Left ventricle myocardium superior (tissue), 1 donor: ENCODE measurements around the gene GAST. TPM values are rescaled to one million over a fixed set of nuclear protein-coding genes. Genes with fewer than 3 reads are reported as not detected.
A peak's percentile ranks its signal among the peaks of the same experiment; 100 is the strongest.
"Not testable (repeated sequence)": the region's sequence is repeated elsewhere in the genome, so short reads cannot be mapped to it uniquely, and the experiment has no call there.

Source experiments
- ATAC-seq: fragments of 200-7000 bp; cut with Tn5 transposase; one replicate; pipeline ENCODE4 v1.9.1; 2020; ENCODE audit warnings: mild to moderate bottlenecking, moderate library complexity
- DNase-seq: peaks from one replicate; pipeline ENCODE4 v3.0.0-alpha.2; 2020
- intact Hi-C: fragments of 100-400 bp; cut with micrococcal nuclease; formaldehyde crosslinking; loops from one replicate; pipeline ENCODE4 v1.11.0; 2022
- total RNA-seq: library from RNA; stranded (reverse); fragmentation: NEBNext Ultra II Directional; extraction: Animal tissue kit (Norgen Biotek cat#: 25700); gene quantifications from one replicate; pipeline ENCODE4 v1.2.1, GENCODE V29; 2021
- donor health status: DM: no; HTN: yes; CAD: no; lungs with severe emphysema.

GAST gene
- total RNA-seq, 1 donor from 2014 or later: not detected

GRCh38 chr17:41700843-41701242, 11.3 kb upstream of the GAST start:
- DNase-seq, intact Hi-C loops, ATAC-seq: not testable (repeated sequence)

GRCh38 chr17:41702712-41703111, 9.4 kb upstream of the GAST start:
- intact Hi-C loops: no loop called here
- DNase-seq (no peak), ATAC-seq (no peak)

- DNase-seq: no peak
- intact Hi-C loops: no loop called here
- ATAC-seq: no peak
Measured at GRCh38 chr17:41705271-41705991, 6.7 kb upstream of the GAST start.

- ATAC-seq (no peak), DNase-seq (no peak)
- intact Hi-C loops: no loop called here
Measured at GRCh38 chr17:41707803-41708669, 4.1 kb upstream of the GAST start.

DNA sequence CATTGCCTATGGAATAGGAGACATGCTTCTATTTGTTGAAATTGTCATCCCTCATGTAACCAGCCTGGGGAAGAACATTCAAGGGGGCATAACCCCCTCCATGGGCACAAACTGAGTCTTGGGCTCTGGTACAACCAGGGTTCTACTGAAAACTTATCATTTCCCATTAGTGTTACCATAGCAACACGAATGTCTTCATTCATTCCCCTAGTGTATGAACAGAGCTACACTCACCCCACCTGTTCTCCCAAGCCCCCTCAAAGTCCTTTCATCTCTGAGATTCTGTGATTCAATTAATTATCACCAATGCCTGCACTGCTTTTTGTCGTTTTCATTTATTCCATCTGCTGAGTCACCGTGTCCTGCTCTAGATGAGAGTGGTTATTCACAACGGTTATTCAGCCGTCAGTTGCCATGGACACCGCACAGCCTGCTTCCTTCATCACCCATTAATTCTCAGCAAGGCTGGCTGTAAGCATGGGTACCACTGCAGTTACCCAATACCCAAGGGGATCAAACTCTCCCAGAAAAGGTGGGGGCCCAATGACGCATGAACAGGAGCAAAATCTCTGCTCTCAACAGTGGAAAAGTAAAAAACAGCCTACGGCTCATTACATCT, 1.6 kb upstream of the GAST start:
- ATAC-seq (no peak), DNase-seq (no peak)
- intact Hi-C loops: no loop called here

DNA sequence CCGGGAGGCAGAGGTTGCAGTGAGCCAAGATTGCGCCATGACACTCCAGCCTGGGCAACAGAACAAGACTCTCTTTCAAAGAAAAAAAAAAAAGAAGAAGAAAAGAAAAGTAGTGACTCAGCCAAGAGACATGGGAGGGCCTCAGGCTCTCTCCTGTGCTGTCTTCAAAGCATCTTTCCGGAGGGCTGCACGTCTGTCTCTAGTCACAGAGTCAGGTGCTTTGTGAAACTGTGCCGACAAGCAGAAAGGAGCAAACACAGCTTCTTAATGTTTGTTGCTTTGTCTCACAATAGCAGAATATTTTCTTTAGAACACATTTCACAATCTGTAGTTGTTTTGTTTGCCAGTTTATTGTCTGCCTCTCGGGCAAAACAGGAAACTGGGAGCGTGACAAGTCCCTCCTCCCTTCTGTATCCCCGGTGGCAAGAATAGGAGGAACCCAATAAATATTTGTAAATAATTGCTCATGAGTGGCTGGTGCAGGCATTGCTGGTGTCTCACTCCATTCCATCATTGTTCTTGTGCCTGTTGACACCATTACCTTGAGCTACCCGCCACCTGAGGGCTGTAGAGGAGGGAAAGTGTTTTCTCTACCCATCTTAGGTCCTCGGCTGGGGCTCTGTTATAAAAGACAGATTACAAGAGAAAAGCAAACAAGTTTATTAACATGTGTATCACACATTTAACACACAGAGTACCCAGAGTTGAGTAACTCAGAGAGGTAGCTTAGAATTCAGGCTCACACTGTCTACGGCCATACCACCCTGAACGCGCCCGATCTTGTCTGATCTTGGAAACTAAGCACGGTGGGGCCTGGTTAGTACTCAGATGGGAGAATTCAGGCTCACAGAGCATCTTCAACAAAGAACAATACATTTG, 5.5 kb downstream of the GAST start:
- no peak for ATAC-seq
- intact Hi-C loops: no loop called here
- no peak for DNase-seq

GRCh38 chr17:41718287-41718645, 6.1 kb downstream of the GAST start:
- intact Hi-C loops: no loop called here
- DNase-seq: no peak
- ATAC-seq: no peak

DNA sequence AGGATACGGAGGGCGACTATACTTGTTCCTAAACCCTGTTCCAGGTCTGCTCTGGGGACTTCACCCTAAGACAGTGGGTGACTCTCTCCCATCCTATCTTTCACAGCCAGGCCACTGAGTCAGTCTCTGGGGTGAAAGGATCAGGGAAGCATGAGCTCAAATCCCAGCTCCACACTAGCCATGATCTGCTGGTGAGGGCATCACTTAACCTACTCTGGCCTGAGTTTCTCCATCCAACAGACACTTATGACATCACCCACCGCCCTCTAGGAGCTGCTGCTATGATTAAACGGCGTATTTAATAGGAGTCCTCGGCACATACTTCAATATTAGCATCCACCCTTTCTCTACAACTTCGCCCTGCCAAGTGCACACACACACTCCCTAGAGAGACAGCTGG, 10.1 kb downstream of the GAST start:
- intact Hi-C loops: no loop called here
- DNase-seq (no peak), ATAC-seq (no peak)

DNA sequence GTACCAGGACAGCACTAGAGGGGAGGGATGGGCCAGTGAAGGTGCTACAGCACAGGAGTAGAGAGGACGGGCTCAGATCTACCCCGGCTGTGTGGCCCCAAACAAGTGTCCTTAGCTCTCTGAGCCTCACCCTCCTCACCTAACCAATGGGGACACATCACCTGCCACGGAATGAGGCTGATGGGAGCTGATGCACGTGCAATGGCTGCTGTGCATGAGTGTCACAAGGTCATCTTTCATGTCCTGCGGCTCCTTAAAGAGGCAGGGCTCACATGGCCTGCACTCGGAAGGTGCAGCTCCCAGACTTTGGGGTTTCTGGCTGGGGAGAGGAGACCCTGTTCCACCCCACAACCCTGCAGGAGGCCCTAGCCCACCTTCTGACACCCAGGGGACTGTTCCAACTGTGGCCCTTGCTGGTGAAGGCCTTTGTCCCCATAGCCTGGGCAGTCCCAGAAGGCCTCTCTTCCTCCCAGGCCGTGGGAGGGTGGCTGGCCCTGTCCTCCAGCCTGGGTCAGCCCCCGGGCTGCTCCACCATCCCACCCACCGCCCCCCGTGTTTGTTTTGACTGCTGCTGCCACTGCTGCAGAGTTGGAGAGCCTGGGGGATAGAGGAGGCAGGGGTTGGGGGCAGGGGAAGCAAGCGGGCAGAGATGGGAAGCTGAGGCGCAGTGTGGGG, 11.8 kb downstream of the GAST start:
- DNase-seq (no peak), ATAC-seq (no peak)
- intact Hi-C loops: no loop called here

DNA sequence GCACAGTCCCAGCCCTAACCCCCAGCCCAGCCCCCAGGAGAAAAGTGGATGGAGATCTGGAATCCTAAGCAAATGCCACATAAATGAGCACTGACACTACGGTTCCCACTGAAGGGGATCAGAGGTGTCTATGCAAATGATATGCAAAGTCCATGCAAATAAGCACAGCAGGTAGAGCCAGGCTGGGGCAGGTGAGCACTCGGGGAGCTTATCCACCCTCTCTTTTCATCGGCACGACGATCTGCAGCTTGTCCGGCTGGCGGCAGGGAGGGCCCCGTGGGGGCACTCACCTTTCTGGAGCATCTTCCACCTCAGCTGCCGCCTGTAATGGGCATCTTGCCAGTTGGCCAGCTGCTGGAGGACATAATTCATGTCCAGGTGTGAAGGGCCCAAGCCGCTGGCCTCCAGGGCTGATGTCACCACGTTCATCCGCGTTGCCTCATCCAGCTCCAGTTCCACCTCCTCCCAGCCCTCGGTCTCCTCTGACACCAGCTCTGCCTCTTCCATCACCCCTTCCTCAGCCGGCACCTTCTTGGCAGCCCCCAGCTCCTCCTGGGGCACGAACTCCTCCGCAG, 12.4 kb downstream of the GAST start:
- intact Hi-C loops: no loop called here
- DNase-seq (no peak), ATAC-seq (no peak)

- DNase-seq (no peak), ATAC-seq (no peak)
- intact Hi-C loops: no loop called here
Measured at GRCh38 chr17:41725134-41725533, 13.0 kb downstream of the GAST start.

DNA sequence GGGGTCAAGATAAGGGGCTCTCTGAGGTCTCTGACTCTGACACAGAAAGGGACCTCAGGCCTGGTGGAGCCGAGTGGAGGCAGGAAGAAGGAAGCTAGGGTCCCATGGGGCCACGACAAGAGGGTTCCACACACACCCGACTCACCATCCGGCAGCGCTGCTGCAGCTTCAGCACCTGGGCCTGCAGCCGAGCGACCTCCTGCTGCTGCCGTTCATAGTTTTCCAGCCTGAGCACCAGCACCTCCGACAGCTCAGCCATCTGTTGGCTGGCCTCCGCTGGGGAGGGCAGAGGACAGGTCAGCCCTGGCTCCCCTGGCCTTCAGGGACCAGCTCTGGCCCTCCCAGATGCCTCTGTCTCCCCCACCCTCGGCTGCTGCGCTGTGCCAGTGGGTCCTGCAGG, 15.9 kb downstream of the GAST start:
- DNase-seq: no peak
- ATAC-seq: no peak
- intact Hi-C loops: no loop called here

DNA sequence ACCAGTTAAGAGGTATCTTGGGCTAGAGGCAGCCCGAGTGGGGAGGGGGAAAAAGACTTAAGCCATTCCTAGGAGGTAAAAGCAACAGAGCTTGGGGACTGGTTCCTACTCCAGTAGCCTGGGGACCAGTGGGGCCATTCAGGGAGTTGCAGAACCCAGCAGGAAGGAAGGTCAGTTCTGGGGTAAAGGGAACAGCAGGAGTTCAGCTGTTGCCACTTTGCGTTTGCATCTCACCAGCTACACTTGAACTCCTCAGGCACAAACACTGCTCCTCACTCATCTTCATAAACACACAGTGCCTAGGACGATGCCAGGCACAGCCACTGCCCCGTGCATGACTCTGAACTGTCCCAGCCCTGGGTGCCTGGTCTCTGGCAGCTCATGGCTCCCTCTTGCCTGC, 18.3 kb downstream of the GAST start:
- intact Hi-C loops: no loop called here
- DNase-seq: no peak
- ATAC-seq: no peak

DNA sequence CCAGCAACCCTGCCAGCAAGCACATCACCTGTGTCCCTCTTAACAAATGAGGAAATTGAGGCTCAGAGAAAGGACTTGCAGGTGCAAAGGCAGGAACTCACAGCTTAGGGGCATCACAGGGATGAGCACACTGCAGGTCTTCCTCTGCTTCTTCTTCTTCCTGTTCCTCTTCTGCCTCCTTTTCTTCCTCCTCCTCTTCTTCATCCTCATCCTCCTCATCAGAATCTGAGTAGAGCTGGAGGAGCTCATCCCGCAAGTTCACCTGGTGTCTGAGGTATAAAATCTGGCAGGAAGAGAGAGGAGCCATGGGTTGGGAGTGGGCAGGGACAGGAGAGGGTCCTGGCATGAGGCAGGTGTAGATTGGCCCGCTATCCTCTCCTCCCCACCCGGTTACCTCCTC, 19.7 kb downstream of the GAST start:
- intact Hi-C loops: no loop called here
- DNase-seq (no peak), ATAC-seq (no peak)

- intact Hi-C loops: no loop called here
- DNase-seq: no peak
Measured at GRCh38 chr17:41733348-41734138, 21.4 kb downstream of the GAST start.

GRCh38 chr17:41734139-41734948, 22.2 kb downstream of the GAST start, which contains the start of gene HAP1:
Gene HAP1 (minus strand): TSS chr17:41734643. CDS start chr17:41734634, 9 bp downstream.
- DNase-seq (peak; percentile 43), ATAC-seq (peak; percentile 26)
- intact Hi-C loops: no loop called here

More at GRCh38 chr17:41733348-41734138, 21.4 kb downstream of the GAST start:
- no peak for ATAC-seq

- DNase-seq (no peak), ATAC-seq (peak; percentile 10)
- intact Hi-C loops: no loop called here
Measured at GRCh38 chr17:41734949-41735313, 22.8 kb downstream of the GAST start.
